Progenitor cell of endocrine pancreas (in vitro differentiated cells): ENCODE data around the gene ARL6IP4. TPM values are rescaled to one million over a fixed set of nuclear protein-coding genes. Genes with fewer than 3 reads are reported as not detected.

Experiments used
- DNase-seq: peaks from one replicate; pipeline ENCODE4 v3.0.0; 2021; ENCODE audit warnings: low spot score; ENCODE audit not compliant: unreplicated experiment
- H3K27ac Mint-ChIP-seq: 2 replicates; pipeline ENCODE4 v1.8.0; 2021; ENCODE audit warnings: mild to moderate bottlenecking, moderate library complexity, mixed read lengths
- H3K27me3 Mint-ChIP-seq: 2 replicates; pipeline ENCODE4 v1.8.0; 2021; ENCODE audit warnings: mixed read lengths
- H3K36me3 Mint-ChIP-seq: 2 replicates; pipeline ENCODE4 v1.8.0; 2022; ENCODE audit warnings: mixed read lengths; ENCODE audit not compliant: insufficient read depth
- H3K4me1 Mint-ChIP-seq: 2 replicates; pipeline ENCODE4 v1.8.0; 2021; ENCODE audit warnings: low read depth, mixed read lengths
- H3K4me3 Mint-ChIP-seq: 2 replicates; pipeline ENCODE4 v1.8.0; 2021; ENCODE audit warnings: low read depth, mild to moderate bottlenecking, moderate library complexity, mixed read lengths
- H3K9me3 Mint-ChIP-seq: 2 replicates; pipeline ENCODE4 v1.8.0; 2021; ENCODE audit warnings: low read depth, mixed read lengths
- total RNA-seq: library from RNA; stranded (reverse); gene quantifications from 2 replicates; pipeline ENCODE4 v1.2.1, GENCODE V29; 2021
- TF ChIP-seq, protein P1 (sequence below): fragments of 200-600 bp; sonication (generic); IDR thresholded peaks from one replicate; pipeline ENCODE4 v1.5.0; 2021; ENCODE audit warnings: antibody characterized with exemption, mild to moderate bottlenecking; ENCODE audit not compliant: unreplicated experiment

ARL6IP4 gene
- total RNA-seq, 1 donor from 2014 or later = 122 TPM

DNA sequence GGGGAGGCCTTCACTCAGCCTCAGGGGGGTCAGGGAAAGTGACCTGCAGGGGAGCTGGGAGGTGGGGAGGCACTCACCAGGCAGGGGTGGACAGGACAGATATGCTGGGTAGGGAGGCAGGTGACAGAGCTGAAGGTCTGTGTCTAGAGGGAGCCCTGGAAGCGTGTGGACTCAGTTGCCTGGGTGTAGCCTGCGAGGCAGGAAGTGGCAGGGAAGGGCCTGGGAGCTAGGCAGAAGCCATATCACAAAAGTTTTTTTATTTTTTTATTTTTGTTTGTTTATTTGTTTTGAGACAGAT, 39.3 kb downstream of the ARL6IP4 start:
- Mint-ChIP-seq H3K4me1 (no peaks in the 10 kb centered on the region), H3K27me3 (no peaks in the 10 kb centered on the region), H3K27ac (no peak overlapping the region), H3K36me3 (no peaks in the 10 kb centered on the region), H3K4me3 (no peak overlapping the region), H3K9me3 (no peaks in the 10 kb centered on the region)
- DNase-seq = no peak
- TF ChIP-seq, protein P1, sequence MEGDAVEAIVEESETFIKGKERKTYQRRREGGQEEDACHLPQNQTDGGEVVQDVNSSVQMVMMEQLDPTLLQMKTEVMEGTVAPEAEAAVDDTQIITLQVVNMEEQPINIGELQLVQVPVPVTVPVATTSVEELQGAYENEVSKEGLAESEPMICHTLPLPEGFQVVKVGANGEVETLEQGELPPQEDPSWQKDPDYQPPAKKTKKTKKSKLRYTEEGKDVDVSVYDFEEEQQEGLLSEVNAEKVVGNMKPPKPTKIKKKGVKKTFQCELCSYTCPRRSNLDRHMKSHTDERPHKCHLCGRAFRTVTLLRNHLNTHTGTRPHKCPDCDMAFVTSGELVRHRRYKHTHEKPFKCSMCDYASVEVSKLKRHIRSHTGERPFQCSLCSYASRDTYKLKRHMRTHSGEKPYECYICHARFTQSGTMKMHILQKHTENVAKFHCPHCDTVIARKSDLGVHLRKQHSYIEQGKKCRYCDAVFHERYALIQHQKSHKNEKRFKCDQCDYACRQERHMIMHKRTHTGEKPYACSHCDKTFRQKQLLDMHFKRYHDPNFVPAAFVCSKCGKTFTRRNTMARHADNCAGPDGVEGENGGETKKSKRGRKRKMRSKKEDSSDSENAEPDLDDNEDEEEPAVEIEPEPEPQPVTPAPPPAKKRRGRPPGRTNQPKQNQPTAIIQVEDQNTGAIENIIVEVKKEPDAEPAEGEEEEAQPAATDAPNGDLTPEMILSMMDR = no peak

DNA sequence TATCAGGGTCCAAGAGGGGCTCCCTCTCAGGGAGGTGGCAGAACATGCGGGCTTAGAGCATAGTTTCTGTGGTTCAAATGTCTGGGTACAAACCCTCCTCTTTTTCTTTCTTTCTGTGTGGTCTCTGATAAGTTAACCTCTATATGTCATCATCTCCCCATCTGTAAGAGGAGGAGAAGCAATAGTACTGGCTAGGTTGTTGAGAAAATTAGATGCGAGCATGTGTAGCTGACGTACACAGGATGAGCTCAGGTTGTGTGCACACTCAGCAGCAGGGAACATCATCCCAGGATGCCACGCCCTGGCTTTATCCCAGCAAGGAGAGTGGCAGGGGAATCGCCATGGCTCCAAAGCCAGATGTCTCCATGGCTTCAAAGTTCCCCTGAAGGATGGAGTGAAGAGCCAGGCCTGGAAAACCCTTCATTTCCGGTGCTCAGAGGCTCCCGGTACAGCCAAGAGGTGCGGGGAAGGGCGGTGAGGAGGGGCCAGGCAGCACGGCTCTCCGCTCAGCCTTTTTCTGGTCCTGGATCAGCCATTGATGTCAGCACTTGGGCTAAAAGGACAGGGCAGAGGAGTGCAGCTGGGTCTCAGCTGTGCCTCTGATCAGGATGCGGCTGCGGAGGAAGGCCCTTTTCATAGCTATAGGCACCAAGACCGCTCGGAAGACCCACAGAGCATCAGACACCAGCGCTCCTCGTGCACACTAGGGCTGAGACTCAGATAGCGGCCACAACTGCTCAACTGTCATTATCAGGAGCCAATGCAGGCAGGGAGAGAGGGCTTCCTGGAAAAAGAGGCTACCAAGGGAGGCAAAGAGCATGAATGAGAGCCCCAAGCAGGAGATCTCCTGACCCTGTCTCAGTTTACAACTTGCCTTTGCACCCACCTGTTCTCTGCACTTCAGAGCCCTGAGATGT, 41.5 kb downstream of the ARL6IP4 start:
- Mint-ChIP-seq H3K27ac (peak overlapping the region; percentile 40), H3K9me3 (no peaks in the 10 kb centered on the region), H3K36me3 (no peaks in the 10 kb centered on the region), H3K4me1 (no peaks in the 10 kb centered on the region), H3K27me3 (no peaks in the 10 kb centered on the region), H3K4me3 (no peak overlapping the region)
- DNase-seq = no peak
- TF ChIP-seq, protein P1 = no peak

DNA sequence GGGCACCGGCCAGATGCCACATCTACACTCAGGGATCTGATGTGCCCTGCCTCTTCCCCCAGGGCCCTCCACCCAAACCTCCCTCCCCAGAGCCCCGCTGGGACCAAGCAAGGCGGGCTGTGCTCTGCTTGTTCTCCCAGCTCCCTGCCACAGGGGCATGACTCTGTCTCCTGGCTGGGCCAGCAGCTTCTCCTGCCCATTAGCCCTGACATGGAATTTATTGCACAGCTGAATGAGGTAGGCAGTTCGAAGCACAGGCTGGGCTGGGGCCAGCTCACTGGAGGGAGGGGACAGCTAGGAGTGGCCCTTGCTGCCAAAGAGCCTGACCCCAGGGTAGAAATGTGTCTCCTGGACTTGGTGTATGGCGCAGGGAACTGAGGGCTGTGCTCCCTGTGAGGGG, 42.4 kb downstream of the ARL6IP4 start:
- Mint-ChIP-seq H3K36me3 (no peaks in the 10 kb centered on the region), H3K4me3 (no peak overlapping the region), H3K27me3 (peaks cover 2% of the 10 kb centered on the region), H3K27ac (no peak overlapping the region), H3K4me1 (no peaks in the 10 kb centered on the region), H3K9me3 (no peaks in the 10 kb centered on the region)
- no peak for DNase-seq
- TF ChIP-seq, protein P1 = no peak

DNA sequence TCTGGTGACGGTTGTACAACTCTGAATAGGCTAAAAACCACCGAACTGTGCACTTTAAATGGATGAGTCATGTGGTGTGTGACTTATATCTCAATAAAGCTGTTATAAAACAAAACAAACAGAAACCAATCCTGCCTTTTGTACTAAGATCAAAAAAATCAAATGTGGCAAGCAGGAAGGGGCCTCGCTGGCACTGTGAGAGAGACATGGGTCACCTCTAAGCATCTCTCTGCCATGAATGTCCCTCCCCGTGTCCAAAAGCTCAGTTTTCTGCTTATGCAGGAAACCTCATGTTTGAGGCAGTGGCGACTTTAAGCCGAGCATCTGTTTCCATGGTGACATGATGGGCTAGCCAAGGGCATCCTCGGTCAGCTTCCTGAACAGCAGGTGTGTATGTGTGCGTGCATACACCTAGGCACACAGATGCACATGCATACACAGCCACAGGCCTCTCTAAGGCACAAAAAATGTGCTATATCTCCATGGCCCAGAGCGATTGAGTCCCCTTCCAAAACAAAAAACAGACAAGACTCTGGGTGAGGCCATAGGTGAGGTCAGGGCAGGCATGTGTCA, 44.4 kb downstream of the ARL6IP4 start:
- Mint-ChIP-seq H3K36me3 (no peaks in the 10 kb centered on the region), H3K27ac (no peak overlapping the region), H3K27me3 (peaks cover 5% of the 10 kb centered on the region), H3K4me3 (no peak overlapping the region), H3K9me3 (no peaks in the 10 kb centered on the region), H3K4me1 (no peaks in the 10 kb centered on the region)
- DNase-seq = no peak
- TF ChIP-seq, protein P1 = no peak

DNA sequence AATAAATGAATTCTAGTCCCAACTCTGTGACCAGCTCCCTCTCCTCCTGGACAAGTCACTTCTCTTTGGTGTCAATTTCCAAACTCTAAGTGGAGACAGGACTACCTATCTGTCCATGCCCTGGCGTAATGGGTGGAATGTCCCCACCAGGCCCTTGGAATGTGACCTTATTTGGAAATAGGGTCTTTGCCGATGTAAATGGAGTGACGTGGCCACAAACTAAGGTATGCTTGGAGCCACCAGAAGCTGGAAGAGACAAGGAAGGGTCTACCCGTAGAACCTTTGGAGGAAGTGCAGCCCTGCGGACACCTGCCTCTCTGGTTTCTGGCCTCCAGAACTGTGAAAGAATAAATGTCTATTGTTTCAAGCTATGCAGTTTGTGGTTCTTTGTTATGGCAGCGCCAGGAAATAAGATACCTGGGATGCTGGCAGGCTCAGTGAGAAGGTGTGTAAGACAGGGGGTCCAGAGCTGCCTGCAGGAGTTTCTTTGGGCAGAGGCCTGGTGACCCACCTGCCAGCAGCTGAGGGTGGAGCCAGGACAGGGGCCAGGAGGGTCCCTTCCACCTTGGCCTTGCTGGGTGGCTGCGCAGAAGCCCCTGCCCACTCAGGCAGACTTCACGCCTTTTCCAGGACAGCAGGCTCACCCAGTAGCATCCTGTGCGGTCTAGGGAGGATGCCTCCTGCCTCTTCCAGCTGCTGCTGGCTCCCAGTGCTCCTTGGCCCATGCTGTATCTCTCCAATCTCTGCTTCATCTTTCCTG, 45.8 kb downstream of the ARL6IP4 start:
- H3K4me1 Mint-ChIP-seq = no peaks in the 10 kb centered on the region
- H3K27ac Mint-ChIP-seq = peak overlapping the region; percentile 56
- no peaks in the 10 kb centered on the region for H3K36me3 Mint-ChIP-seq
- H3K4me3 Mint-ChIP-seq = no peak overlapping the region
- peaks cover 5% of the 10 kb centered on the region for H3K27me3 Mint-ChIP-seq
- no peaks in the 10 kb centered on the region for H3K9me3 Mint-ChIP-seq
- DNase-seq = no peak
- TF ChIP-seq, protein P1 = no peak
